ENCODE results near the gene HSPG2. TPM values are rescaled to one million over a fixed set of nuclear protein-coding genes. Genes with fewer than 3 reads are reported as not detected.

The HSPG2 gene
- total and polyA plus RNA-seq, 9 of the 15 experiments (the other 6 are each of a cell fraction or from before 2014, with no cell fraction given) = 0.14 to 160 (median 15.7) TPM

- TF ChIP-seq SMAD2 (IDR thresholded peaks at IDR 0.05; ENCODE audit: low read depth, low read length) (no peak), SMAD3 (CRISPR knock-in tag; conservative IDR thresholded peaks at IDR 0.05) (peak; percentile 95), TBP (optimal IDR thresholded peaks at IDR 0.05; ENCODE audit: low read depth, low read length) (peak; percentile 54), XRCC3 (IDR thresholded peaks at IDR 0.05) (no peak), MBD2 (IDR thresholded peaks at IDR 0.05; ENCODE audit: borderline replicate concordance, low read depth) (peak; percentile 92), CREB3L1 (IDR thresholded peaks at IDR 0.05; ENCODE audit: borderline replicate concordance, low read depth) (peak; percentile 86; the same call in 1 of the 2 replicates), MXD1 (CRISPR knock-in tag; IDR thresholded peaks at IDR 0.05; ENCODE audit: borderline replicate concordance, poor library complexity, severe bottlenecking) (no peak), TAF1 (IDR thresholded peaks at IDR 0.05; ENCODE audit: control insufficient read depth, extremely low read depth, insufficient read depth, low read length, severe bottlenecking) (peak; percentile 72), ZNF274 (IDR thresholded peaks at IDR 0.05; ENCODE audit: borderline replicate concordance, low read depth, low read length) (peak; percentile 89), CTCF (IDR thresholded peaks at IDR 0.05 in 2 of 3, conservative IDR thresholded peaks at IDR 0.05 in 1 of 3; ENCODE audit: insufficient read depth in 2 of 3, low read depth in 1 of 3, low read length in 3 of 3) (no peak), KLF10 (CRISPR knock-in tag; IDR thresholded peaks at IDR 0.05) (no peak), MAFK (IDR thresholded peaks at IDR 0.05; ENCODE audit: low read length) (peak; percentile 61; the same call in 1 of the 2 replicates), SOX6 (IDR thresholded peaks at IDR 0.05) (peak; percentile 98), ILF3 (IDR thresholded peaks at IDR 0.05; ENCODE audit: borderline replicate concordance) (no peak), ETS1 (conservative IDR thresholded peaks at IDR 0.05; ENCODE audit: control insufficient read depth, low read depth, low read length) (peak; percentile 96), ZNF778 (CRISPR knock-in tag; IDR thresholded peaks at IDR 0.05) (no peak), BCOR (IDR thresholded peaks at IDR 0.05) (peak; percentile 100), ELF2 (CRISPR knock-in tag; IDR thresholded peaks at IDR 0.05) (0 out of 2 replicates have a peak, but pooled peaks have one; percentile 43), ZNF668 (CRISPR knock-in tag; IDR thresholded peaks at IDR 0.05) (peak; percentile 82), BRF1 (IDR thresholded peaks at IDR 0.05; ENCODE audit: borderline replicate concordance, extremely low read depth, insufficient read length) (no peak), ZNF644 (tag; IDR thresholded peaks at IDR 0.05; ENCODE audit: low read depth) (peak; percentile 93), HNRNPL (IDR thresholded peaks at IDR 0.05; ENCODE audit: low read depth, low read length) (peak; percentile 69; the same call in 1 of the 2 replicates), GABPB2 (CRISPR knock-in tag; conservative IDR thresholded peaks at IDR 0.05) (no peak), KLF16 (IDR thresholded peaks at IDR 0.05) (peak; percentile 100)
Observed at GRCh38 chr1:21904704-21905520, 32.2 kb downstream of the HSPG2 start (continued).
